Stimulated activated effector memory CD8-positive, alpha-beta T cell treated with anti-CD3 and anti-CD28 coated beads, Interleukin-12 subunit alpha, Interleukin-12 subunit beta, amount 100 ng/mL, for 72 hours (primary cell): ENCODE results near the gene IGSF23.
"Not testable (repeated sequence)": the region's sequence is repeated elsewhere in the genome, so short reads cannot be mapped to it uniquely, and the experiment has no call there.

ENCODE experiments used
- ATAC-seq: fragments of 150-1000 bp; cut with Tn5 transposase; 2 replicates; pipeline ENCODE4 v1.10.0; 2021
- DNase-seq, 2 donors: peaks; one replicate each; pipeline ENCODE4 v3.0.0; 2021 to 2022; ENCODE audit warnings: low spot score in 2 of 2
- H3K27ac Mint-ChIP-seq: one replicate; pipeline ENCODE4 v1.8.0; 2022; ENCODE audit warnings: mild to moderate bottlenecking, mixed read lengths
- H3K36me3 Mint-ChIP-seq: one replicate; pipeline ENCODE4 v1.8.0; 2022; ENCODE audit warnings: mild to moderate bottlenecking, mixed read lengths
- H3K4me1 Mint-ChIP-seq: one replicate; pipeline ENCODE4 v1.8.0; 2022; ENCODE audit warnings: mixed read lengths
- H3K4me3 Mint-ChIP-seq: one replicate; pipeline ENCODE4 v1.8.0; 2022; ENCODE audit warnings: mild to moderate bottlenecking, mixed read lengths
- H3K9me3 Mint-ChIP-seq: one replicate; pipeline ENCODE4 v1.8.0; 2022; ENCODE audit warnings: mixed read lengths

IGSF23 gene

DNA sequence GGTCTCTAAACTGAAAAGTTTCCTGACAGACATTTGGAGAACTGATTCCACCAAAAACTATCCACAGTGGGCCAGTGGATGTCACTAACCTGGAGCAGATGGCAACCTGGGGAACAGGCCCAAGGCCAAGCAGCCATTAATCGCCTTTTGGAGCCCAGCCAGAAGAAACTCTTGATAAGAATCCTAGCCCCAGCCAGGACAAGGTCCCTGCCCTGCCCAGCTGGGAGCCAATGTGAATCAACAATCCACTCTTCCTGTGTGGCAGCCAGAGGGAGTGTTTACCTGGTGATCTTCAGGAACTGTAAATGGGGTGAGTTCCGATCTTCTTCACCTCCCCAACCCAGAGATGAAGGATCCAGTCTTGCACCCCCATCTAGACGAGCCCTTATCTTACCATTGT is 14.5 kb upstream of the IGSF23 start:
- DNase-seq: no peak
- Mint-ChIP-seq H3K4me3 (no peak overlapping the region), H3K36me3 (no peaks in the 10 kb centered on the region), H3K9me3 (peaks cover 15% of the 10 kb centered on the region), H3K27ac (no peak overlapping the region), H3K4me1 (no peaks in the 10 kb centered on the region)
- no peak for ATAC-seq

DNA sequence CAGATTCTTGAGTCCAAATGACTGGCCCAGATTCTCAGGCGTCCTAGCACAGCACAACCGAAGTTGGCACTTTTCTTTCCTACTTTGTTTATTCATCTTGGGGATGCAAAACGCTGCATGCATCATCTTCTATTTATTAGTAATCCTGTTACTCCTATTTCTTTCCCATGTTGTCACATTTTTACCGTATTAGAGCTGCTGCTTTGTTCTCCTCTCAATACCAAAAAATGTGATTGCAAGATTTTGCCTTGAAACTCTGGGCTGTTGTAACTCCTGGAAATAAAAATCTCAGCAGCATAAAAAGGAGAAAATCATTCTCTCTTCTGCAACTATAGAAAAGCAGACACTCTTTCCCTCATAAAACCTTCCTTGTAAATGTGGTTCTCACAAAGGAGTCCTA is 12.9 kb upstream of the IGSF23 start:
- Mint-ChIP-seq H3K4me3 (no peak overlapping the region), H3K4me1 (no peaks in the 10 kb centered on the region), H3K9me3 (peaks cover 14% of the 10 kb centered on the region), H3K27ac (no peak overlapping the region), H3K36me3 (no peaks in the 10 kb centered on the region)
- ATAC-seq: no peak
- no peak for DNase-seq

- no peak for ATAC-seq
- no peaks in the 10 kb centered on the region for H3K4me1 Mint-ChIP-seq
- no peak overlapping the region for H3K4me3 Mint-ChIP-seq
- DNase-seq: no peak
- H3K36me3 Mint-ChIP-seq: no peaks in the 10 kb centered on the region
- H3K27ac Mint-ChIP-seq: no peak overlapping the region
- peaks cover 9% of the 10 kb centered on the region for H3K9me3 Mint-ChIP-seq
Measured at GRCh38 chr19:44602081-44602480, 11.3 kb upstream of the IGSF23 start.

GRCh38 chr19:44603201-44603945 is 10.0 kb upstream of the IGSF23 start:
- ATAC-seq: no peak
- Mint-ChIP-seq H3K4me3 (no peak overlapping the region), H3K9me3 (peaks cover 12% of the 10 kb centered on the region), H3K36me3 (no peaks in the 10 kb centered on the region), H3K4me1 (no peaks in the 10 kb centered on the region), H3K27ac (no peak overlapping the region)
- DNase-seq: no peak

DNA sequence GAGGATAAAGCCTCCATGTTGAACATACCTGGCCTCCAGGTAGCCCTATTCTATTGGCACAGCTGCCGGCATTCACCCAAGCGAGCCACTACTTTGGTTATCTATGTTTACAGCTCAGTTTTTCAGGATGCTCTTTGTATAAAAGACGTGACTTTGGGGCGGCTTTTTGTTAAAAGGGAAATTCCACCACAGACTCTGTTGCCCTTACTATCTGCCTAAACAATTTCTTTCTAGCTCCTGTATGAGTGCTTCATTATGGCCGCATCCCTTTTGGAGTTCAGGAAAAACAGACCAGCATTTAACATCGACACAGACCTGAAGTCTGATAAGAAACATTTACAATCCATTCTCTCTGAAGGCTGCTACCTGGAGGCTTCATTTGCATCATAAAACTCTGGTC is 9.1 kb upstream of the IGSF23 start:
- Mint-ChIP-seq H3K9me3 (peaks cover 10% of the 10 kb centered on the region), H3K4me1 (no peaks in the 10 kb centered on the region), H3K4me3 (no peak overlapping the region), H3K36me3 (no peaks in the 10 kb centered on the region), H3K27ac (no peak overlapping the region)
- DNase-seq: no peak
- no peak for ATAC-seq

DNA sequence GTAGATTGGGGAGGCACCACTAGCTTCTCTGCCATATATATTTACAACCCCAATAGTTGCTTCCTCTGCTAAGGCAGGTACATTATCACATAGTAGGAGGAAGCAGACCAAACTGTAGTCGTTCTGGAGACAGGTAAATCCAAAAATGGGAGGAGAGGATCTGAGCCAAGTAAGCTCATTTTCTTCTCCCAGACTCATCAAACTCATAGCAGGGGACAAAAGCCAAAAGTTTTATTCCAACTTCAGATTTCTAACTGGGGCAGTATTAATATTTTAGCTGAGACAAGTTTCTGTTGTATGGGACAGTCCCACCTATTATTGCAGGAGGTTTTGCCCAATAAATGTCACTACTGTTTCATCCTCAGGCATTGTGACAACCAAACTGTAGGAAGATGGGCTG is 7.8 kb upstream of the IGSF23 start:
- H3K9me3 Mint-ChIP-seq: peaks cover 6% of the 10 kb centered on the region
- no peak overlapping the region for H3K27ac Mint-ChIP-seq
- ATAC-seq (no peak), DNase-seq (no peak)
- no peak overlapping the region for H3K4me3 Mint-ChIP-seq
- H3K36me3 Mint-ChIP-seq: no peaks in the 10 kb centered on the region
- no peaks in the 10 kb centered on the region for H3K4me1 Mint-ChIP-seq

DNA sequence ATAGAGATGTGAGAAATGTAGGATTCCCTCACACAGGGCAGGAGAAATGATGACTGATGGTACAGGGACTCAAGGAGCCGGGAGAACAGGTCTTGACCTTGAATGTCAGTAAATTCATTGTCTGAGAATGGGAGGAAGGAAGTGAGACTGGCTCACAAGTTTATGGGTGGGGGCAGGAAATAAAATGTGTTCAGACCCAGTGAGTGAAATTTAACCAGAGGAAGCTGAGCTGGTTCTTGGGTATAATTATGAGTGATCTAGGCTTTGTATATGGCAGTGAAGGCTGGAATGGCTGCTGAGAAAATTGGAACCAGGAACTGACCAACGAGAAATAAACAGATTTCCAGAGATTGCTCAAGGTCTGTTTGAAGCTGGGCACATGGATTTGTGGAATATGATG is 6.3 kb upstream of the IGSF23 start:
- H3K9me3 Mint-ChIP-seq: peaks cover 6% of the 10 kb centered on the region
- H3K27ac Mint-ChIP-seq: no peak overlapping the region
- H3K36me3 Mint-ChIP-seq: no peaks in the 10 kb centered on the region
- DNase-seq: no peak
- H3K4me1 Mint-ChIP-seq: no peaks in the 10 kb centered on the region
- ATAC-seq: no peak
- no peak overlapping the region for H3K4me3 Mint-ChIP-seq

GRCh38 chr19:44607917-44608316 is 5.4 kb upstream of the IGSF23 start:
- peaks cover 6% of the 10 kb centered on the region for H3K9me3 Mint-ChIP-seq
- no peaks in the 10 kb centered on the region for H3K36me3 Mint-ChIP-seq
- no peak overlapping the region for H3K27ac Mint-ChIP-seq
- no peak overlapping the region for H3K4me3 Mint-ChIP-seq
- no peaks in the 10 kb centered on the region for H3K4me1 Mint-ChIP-seq
- no peak for ATAC-seq
- no peak for DNase-seq

- no peak overlapping the region for H3K27ac Mint-ChIP-seq
Measured at GRCh38 chr19:44608391-44608821, 5.0 kb upstream of the IGSF23 start.

DNA sequence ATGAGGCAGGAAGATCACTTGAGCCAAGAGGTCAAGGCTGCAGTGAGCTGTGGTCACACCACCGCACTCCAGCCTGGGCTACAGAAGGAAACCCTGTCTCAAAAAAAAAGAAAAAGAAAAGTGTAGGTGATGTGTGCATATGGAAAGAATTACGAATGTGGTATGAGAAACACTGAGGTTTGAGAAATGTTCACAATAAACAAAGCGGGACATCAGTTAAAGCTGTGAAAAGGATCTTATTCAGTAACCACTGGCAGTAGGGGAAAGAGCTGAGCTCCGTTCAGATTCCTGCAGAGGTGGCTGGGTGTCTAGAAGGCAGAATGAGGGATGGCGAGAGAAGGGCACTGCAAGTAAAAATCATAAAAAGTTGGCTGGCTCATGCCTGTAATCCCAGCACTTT is 4.1 kb upstream of the IGSF23 start:
- Mint-ChIP-seq H3K36me3 (no peaks in the 10 kb centered on the region), H3K27ac (no peak overlapping the region), H3K4me1 (no peaks in the 10 kb centered on the region), H3K9me3 (peaks cover 6% of the 10 kb centered on the region), H3K4me3 (no peak overlapping the region)
- no peak for DNase-seq
- no peak for ATAC-seq

More at GRCh38 chr19:44608391-44608821, 5.0 kb upstream of the IGSF23 start:
- peaks cover 6% of the 10 kb centered on the region for H3K9me3 Mint-ChIP-seq
- H3K36me3 Mint-ChIP-seq: no peaks in the 10 kb centered on the region
- H3K4me3 Mint-ChIP-seq: no peak overlapping the region
- no peak for ATAC-seq
- DNase-seq: no peak
- H3K4me1 Mint-ChIP-seq: no peaks in the 10 kb centered on the region

GRCh38 chr19:44610497-44610896 is 2.9 kb upstream of the IGSF23 start:
- not testable (repeated sequence) for H3K4me3 Mint-ChIP-seq, H3K9me3 Mint-ChIP-seq, H3K27ac Mint-ChIP-seq, H3K4me1 Mint-ChIP-seq, DNase-seq, ATAC-seq, H3K36me3 Mint-ChIP-seq

DNA sequence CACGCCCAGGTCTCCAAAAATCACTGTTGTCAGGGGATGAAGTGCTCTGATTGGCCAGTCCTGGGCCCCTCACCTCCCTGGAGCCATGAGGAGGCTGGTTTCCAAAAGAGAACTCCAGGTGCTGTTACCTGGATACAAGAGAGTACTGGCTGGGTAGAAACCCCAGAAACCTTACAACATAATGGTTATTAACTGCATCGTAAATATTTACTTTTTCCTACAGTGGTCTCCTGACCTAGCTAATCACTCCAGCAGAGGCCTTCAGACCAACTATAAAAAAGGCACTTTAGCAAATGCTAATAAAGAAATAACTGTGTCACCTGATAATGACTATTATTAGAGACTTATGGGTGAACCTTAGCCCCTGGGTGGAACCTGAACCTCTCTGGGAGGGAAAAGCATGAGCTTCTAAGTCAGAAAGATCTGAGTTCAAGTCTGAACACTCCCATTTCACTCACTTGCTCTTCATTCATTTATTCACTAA is 1.5 kb upstream of the IGSF23 start:
- ATAC-seq (no peak), DNase-seq (no peak)
- H3K4me1 Mint-ChIP-seq: no peaks in the 10 kb centered on the region
- H3K27ac Mint-ChIP-seq: no peak overlapping the region
- peaks cover 6% of the 10 kb centered on the region for H3K9me3 Mint-ChIP-seq
- no peaks in the 10 kb centered on the region for H3K36me3 Mint-ChIP-seq
- H3K4me3 Mint-ChIP-seq: no peak overlapping the region

DNA sequence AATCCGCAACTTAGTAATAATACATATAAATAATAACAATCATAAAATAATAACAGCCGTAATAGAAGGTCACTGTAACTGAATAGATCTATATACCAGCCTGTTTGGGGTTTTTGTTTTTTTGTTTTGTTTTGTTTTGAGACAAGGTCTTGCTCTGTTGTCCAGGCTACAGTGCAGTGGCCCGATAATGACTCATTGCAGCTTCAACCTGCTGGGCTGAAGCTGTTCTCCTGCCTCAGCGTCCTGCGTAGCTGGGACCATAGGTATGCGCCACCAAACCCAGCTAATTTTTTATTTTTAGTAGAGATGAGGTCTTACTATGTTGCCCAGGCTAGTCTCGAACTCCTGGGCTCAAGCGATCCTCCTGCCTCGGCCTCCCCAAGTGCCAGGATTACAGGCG is 950 bp downstream of the IGSF23 start:
- Mint-ChIP-seq H3K36me3 (no peaks in the 10 kb centered on the region), H3K4me1 (no peaks in the 10 kb centered on the region), H3K27ac (no peak overlapping the region), H3K9me3 (no peaks in the 10 kb centered on the region), H3K4me3 (no peak overlapping the region)
- no peak for DNase-seq
- ATAC-seq: no peak

DNA sequence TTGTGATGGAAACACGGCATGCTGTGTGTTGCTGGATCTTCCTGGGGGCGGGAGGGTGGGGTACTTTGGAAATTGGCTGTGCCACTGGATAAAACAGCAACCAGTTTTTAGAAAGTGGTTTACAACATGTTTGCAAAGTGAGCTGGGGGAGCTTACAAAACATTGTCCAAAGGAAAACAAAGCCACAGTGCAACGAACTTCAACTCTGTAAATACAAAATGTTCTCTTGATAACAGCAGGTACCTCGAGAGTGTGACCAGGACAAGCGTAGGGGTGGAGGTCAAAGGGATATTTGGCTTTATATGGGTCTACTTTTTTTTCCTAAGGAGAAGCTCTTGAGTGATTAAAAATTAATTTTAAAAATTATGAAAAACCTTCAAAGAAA is 2.5 kb downstream of the IGSF23 start:
- ATAC-seq: no peak
- H3K4me3 Mint-ChIP-seq: no peak overlapping the region
- DNase-seq: no peak
- no peak overlapping the region for H3K27ac Mint-ChIP-seq
- no peaks in the 10 kb centered on the region for H3K9me3 Mint-ChIP-seq
- H3K4me1 Mint-ChIP-seq: no peaks in the 10 kb centered on the region
- no peaks in the 10 kb centered on the region for H3K36me3 Mint-ChIP-seq

- ATAC-seq: no peak
- Mint-ChIP-seq H3K4me1 (no peaks in the 10 kb centered on the region), H3K36me3 (no peaks in the 10 kb centered on the region)
Measured at GRCh38 chr19:44617110-44617880, 3.9 kb downstream of the IGSF23 start.

More at GRCh38 chr19:44617110-44617880, 3.9 kb downstream of the IGSF23 start:
- Mint-ChIP-seq H3K27ac (no peak overlapping the region), H3K9me3 (no peaks in the 10 kb centered on the region), H3K4me3 (no peak overlapping the region)
- DNase-seq: no peak
